ENCODE measurements around the gene TVP23C.

Gene TVP23C

GRCh38 chr17:15462976-15463772 is 100.1 kb downstream of the TVP23C start:
- DNase-seq: no peak

DNA sequence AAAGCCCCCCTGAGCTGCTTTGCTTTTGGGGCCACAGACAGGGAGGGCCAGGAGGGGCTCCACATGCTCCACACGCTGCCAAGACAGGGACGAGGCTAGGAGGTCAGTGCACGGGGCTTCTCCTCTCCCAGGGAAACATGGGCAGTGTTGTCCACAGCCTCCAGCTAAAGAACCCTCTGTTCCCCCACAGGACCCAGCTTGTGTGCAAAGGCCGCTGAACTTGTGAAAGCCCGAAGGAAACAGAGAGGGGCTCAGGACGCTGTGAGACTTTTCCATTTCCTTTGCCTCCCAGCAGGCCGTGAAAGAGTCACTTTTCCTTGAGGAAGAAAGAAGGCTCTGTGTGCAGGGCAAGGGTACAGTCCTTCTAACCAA is 105.6 kb downstream of the TVP23C start:
- DNase-seq: no peak

DNA sequence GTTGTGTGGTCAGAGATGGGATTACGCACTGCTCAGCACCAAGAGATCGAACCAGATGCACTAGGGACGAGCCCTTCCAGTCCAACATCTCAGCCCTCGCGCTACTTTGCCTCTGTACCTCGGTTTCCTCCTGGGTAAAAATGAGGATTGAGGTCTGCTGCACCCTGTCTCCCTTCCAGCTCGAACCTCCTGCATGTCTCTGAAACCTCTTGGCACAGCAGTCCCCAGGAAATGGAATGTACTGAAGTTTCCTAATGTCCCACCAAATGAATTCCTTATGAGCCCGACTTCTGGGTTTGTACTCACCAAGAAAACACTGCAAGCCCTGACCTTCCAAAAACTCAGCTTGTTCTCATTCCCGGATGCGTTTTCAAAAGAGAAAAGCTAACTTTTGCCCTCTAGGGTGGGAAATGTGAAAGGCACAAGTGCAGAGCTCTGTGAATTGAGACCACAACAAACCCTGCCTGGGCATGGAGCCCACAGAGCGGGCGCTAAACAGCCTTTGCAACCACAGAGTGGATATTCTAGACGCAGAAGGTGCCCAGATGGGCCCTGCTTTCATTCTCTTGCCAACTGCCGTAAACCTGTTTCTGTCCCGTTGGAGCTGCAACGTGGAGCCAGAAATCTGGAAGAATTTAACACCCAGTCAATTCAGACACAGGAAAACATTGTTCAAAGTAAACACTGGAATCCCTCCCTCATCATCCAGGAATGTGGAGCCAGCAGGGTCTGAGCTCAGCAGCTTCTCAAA is 106.1 kb downstream of the TVP23C start:
- no peak for DNase-seq

DNA sequence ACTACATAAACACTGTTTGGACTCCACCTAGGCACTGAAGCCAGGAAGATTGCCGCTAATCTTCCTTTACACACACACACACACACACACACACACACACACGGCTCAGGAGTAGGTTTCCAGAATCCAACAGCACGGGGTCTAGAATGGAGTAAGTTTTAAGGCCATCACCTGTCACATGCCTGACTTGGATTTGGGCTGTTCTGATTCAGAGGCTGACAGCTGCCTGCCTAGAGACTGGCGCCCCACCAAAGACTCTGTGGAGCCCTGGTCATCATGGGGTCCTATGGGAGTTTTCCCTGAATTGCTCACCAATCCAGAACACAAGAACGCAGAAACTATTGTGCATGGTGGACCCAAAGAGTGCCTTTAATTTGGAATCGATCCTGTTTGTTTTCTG is 106.8 kb downstream of the TVP23C start:
- no peak for DNase-seq

GRCh38 chr17:15454346-15454745 is 108.9 kb downstream of the TVP23C start:
- DNase-seq: no peak

DNA sequence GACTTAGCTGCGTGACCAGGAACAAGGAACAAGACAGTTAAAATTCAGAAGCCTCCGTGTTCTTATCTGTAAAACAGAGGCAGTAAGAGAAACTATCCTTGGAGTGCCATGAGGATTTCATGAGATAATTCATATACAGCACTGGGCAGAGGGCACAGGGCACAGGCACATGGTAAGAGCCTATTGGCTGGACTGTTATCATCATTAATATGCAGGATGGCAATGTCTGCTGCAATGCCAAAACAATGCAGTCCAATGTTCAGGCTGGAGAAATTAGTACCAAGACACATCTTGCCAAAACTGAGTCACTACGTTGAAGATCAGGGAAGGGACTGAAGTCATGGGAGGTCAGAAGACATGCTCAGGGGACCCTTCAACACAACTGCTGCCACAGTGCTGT is 109.5 kb downstream of the TVP23C start:
- no peak for DNase-seq

DNA sequence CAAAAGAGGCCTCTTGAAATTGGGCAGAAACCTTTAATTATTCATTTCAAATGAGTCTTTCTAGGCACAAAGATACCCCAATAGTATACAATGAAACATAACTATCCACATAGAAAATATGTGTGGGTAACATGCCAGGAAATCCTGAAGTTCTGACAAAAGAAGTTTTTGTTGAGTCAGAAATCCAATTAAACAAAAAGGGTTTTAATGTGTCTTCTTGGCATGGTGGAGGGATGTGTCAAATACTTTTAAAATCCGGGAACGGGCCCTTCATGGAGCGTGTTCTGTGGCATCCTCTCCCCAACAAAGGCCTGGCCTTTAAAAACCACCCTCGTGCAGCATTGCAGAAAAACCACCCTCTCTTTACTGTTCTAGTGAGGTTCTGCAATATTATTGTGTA is 110.0 kb downstream of the TVP23C start:
- no peak for DNase-seq

GRCh38 chr17:15452746-15453145 is 110.5 kb downstream of the TVP23C start:
- DNase-seq: no peak

All from NCI-H774 (cell line).